Stimulated activated CD8-positive, alpha-beta memory T cell treated with anti-CD3 and anti-CD28 coated beads, Interleukin-12 subunit alpha, Interleukin-12 subunit beta, amount 100 ng/mL, for 24 hours (primary cell): Measurements from ENCODE around the gene ASB18.

Experiments
- DNase-seq: peaks from one replicate; pipeline ENCODE4 v3.0.0-alpha.2; 2020; ENCODE audit errors: extremely low read depth

The ASB18 gene

DNA sequence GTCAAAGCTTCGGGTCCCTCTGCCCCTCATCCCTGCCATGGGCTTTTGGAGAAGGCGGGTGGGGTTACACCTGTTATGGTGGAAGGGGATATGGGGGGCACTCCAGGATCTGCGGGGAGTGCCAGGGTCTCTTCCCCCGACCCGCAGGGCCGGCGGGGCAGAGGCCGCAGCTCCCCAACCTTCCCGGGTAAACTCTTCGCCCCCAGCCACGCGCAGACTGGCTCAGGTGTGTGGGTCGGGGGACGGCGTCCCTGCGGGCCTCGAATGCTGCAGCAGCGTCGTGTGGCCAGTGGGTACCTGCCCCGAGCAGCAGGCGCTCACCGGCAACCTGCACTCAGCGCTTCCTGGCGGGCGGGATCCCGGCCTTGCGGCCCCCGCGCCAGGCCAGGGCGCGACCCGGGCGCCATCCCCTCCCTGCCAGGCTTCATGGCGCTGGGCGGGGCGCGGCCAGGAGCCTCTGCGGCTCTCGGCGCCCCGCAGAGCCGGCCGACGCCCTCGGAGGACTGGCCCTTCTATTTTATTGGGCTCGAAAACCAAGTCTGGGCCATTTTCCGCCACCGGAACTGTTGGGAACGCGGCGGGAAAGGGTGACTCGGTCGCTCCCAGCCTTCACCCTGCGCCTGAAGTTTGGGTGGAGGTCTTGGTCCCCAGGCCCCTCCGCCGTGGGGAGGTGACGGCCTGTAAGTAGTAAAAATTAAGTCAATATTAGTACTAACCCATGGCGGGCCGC, 100.6 kb downstream of the ASB18 start:
- DNase-seq = no peak

DNA sequence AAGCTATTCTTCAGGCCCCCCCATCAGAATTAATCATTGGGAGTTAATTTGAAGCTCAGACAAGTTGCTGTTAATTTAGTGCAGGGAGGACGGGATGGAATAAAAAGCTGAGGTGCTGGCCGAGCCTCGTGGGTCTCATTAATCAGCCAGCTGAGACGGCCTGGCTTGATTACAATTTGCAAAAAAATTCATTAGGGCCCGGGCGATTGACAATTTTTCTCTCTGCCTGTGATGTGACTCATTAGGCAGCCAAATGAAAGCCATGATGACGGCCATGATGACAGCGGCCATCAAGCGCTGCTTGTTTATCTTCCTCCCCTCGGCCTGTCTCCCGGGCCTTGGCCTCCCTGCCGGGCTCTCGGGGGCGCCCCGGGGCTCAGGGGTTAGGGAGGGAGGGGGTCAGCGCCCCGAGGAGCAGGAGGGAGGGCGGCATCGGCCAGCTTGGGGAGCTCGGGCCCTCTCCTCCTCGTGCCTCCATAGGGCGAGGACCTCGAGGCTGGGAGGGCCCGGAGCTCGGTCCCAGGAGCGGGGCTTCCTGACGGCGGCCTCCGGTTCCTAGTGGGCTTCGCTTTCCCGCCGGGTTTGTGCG, 101.2 kb downstream of the ASB18 start:
- no peak for DNase-seq

DNA sequence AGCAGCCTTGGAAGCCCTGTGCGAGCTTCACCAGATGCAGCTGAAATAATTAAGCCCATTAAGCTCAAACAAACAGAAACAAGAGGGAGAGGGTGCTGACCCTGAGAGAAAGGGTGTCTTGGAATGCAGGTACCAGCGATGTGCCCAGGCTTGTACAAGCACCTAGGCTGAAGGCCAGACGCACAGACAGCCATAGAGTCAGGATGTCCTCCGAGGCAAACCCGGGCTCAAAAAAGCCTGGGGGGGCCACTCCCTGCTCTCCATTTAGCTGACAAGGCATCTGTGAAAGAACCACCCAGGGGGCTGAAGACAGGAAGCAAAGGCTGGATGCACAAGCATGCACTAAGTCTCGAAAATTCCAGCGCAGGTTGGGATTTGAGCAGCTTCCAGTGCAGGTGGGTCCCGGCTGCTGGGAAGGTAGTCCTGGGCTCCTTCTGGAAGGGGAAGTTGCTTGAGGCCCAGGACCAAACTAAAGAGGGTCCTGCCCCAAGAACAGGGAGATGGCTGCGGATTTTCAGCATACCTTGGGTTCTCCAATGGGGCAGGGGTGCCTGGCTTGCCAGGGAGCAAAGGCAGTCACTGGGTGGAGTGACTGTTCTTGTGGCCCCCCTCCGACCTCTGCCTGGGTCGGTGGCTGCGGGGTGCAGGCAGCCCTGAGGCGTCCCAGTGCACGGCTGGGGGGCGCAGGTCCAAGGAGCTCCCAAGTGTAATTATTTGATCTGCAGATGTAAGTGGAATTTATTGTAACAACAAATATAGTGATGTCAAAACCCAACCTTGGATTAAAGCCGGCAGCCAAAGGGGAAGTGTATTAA, 102.0 kb downstream of the ASB18 start:
- no peak for DNase-seq

DNA sequence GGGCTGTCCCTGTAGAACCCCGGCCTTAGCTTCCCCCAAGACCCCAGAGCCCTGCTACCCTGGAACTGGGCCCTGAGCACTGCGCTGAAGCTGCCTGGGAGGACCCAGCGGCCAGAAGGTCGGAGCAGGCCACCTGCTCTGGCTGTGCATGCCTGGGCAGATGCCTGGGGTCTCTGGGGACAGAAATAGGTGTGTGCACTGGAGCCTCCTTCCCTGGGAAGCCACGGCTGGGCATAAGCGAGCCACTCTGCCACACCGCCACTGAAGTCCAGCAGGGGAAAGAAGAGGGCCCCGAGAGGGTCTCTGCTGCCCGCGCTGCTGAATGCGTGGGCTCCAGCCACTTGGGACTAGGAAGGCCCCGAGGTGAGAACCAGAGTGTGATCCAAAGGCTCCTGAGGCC, 102.7 kb downstream of the ASB18 start:
- DNase-seq = no peak

DNA sequence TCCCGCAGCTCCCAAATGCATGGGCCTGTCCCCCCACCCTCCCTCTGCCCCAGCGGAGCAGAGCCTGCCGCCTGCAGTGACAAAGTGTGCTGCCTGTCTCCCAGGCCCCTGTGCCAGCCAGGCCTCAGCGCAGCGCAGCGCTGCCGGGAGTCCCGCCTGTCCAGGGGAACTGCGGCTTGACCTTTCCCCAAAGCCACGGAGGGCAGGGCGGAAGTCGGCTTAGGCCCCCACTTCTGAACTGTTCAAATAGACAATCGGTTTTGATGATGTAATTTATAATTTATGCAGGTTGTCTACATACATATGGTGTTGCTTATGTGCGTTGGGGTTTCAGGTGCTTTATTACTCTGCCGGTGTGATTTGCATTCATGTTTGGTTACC, 103.1 kb downstream of the ASB18 start:
- no peak for DNase-seq

GRCh38 chr2:236160366-236161081, 103.7 kb downstream of the ASB18 start:
- DNase-seq = no peak

DNA sequence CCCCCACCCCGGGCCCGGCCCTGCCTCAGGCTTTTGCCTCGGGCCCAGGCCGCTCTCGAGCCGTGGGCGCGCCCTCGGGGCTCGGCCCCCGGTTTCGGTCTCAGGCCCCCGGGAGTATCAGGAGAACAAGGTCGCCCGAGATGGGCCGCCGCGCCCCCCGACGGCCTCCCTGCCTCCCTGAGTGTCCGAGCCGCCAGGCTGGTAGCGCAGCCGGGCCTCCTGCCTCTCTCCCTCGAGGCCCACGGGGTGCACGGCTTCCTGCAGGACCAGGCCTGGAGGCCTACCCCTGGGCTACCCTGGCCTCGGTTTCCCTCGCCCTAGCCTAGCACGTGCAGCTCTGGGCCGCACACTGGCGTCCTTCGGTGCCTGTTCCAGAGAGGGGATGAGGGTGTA, 104.4 kb downstream of the ASB18 start:
- no peak for DNase-seq

GRCh38 chr2:236158969-236159777, 105.0 kb downstream of the ASB18 start:
- DNase-seq = no peak

DNA sequence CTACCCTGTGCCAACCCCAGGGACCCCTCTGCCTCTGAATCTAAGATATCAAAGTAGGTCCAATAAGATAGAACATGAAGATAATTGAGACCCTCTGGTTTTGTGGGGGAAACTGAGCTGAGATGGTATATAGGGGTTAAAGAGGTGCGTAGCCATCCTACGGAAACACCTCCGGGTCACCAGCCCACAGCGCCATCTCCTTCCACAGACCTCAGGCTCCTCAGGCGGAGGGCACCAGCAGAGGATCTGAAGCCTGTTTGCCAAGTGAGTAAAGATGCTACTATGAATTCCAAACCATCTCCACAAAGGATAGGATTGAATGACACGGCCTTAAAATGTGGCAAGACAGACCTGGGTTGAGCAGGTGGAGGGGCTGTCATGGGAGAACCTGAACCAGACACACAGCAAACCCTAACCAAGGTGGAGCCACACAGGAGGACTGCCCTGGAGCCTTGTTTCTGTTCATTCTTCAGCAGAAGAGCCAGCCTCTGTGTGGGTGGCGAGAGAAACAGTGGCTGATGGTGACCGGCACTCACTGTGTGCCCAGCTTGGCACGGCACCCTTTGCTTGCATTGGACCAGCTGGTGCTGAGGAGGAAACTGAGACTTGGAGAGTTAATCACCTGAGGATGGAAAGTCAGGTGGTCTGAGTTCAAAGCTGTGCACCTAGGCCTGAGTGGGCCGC, 106.2 kb downstream of the ASB18 start:
- DNase-seq = no peak

DNA sequence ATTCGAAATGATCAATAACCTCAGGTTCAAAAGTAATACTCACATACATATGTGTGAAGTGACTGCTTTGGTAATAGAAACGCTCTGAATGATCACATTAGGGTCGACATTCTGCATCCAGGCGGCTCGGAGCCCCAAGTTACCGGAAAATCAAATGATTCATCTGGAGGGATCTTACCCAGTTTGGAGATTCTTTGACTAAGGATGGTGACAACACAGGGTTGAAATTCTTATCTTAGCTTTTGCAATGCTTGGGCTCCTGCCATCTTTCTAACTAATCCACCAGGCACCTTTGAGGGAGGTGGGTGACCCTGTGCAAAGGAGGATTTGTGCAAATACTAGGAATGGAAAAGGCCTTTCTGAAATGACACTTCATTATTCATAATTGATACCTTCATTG, 106.8 kb downstream of the ASB18 start:
- DNase-seq = no peak

DNA sequence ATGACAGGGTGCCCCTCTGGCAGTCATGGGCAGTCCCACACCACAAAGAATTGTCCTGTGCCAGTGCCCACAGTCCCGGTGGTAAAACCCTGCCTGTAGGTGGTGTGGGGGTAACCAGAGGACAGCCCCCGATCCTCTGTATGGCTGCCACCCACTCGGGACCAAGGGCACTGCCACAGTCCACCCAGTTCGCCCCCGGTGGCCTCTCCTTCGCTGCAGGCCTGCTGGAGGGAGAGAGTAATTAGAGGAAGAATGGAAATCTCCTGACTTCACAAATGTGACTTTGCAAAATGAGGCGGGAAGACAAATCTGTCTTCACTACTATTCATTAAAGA, 107.4 kb downstream of the ASB18 start:
- DNase-seq = no peak

DNA sequence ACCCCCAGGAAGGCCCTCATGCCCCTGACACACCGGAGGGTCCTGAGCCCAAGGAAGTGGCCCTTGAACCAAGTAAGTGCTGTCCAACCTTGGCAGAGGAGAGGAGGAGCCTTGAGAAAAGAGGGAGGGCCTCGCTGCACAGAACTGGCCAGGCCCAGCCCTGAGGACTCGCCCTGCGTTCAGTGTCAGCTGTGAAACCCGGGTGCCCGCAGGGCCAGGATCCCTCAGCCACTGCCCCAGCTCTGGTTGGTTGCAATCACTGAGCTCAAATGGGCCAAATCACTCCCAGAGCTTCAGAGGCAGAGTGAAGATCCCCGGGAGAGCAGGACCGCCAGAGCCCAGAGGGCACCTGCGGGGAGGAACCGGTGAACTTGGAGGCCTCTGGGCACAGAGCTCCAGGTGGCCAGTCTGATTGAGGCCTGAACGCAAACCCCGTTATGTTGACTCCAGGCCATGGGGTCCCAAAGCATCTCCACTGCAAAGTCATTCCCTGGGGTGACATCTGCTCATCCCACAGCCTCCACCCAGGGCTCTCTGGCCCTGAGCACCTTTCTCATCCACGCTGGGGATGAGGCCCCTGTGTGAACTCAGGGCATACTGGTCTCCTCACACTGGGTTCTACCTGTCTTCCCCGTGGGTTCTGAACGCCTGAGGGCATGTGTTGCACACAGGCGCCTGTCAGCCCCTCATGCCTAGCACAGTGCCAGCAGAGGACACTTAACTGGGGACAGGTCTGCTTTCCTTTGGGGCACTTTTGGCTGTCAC, 107.9 kb downstream of the ASB18 start:
- no peak for DNase-seq

- no peak for DNase-seq
Measured at GRCh38 chr2:236155406-236155805, 108.8 kb downstream of the ASB18 start.

DNA sequence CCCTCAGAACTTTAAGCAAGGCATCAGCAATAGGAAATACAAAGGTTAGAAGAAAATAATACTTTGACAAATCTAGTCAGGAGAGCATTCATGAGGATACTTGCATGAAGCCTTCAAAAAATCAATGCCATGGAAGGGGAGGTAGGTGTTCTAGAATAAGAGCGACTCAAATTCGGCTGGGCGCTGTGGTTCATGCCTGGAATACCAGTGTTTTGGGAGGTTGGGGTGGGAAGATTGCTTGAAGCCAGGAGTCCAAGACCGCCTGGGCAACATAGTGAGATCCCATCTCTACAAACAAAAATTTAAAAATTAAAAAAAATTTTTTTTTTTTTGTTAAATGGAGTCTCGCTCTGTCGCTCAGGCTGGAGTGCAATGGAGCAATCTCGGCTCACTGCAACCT, 117.8 kb downstream of the ASB18 start:
- no peak for DNase-seq

DNA sequence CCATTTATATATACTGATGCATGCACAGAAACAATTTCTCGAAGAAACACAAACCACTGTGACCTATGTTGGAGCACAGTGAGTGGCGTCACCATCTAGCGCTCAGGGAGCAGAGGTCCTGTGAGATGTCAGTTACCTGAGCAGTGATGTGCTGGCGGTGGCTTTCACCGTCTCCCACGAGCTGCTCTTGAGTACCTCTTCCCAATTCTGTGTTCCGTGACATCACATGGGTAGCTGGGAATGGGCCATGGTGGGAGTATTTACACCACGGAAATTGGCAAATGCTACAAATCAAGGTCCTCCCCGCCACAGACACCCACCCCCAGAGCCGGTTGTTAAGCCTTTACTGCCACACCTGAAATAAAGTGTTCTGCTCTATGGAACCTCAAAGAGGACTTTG, 120.4 kb downstream of the ASB18 start:
- no peak for DNase-seq
